GM21367 (cell line): Measurements from ENCODE around the gene FLYWCH1.
"Not testable (repeated sequence)": the region's sequence is repeated elsewhere in the genome, so short reads cannot be mapped to it uniquely, and the experiment has no call there.

Experiments used
- ATAC-seq: cut with Tn5 transposase; IDR thresholded peaks from one replicate; pipeline ENCODE4 v1.9.1; 2021; ENCODE audit not compliant: unreplicated experiment

The FLYWCH1 gene

GRCh38 chr16:2924901-2925755 is 13.4 kb downstream of the FLYWCH1 start:
- no peak for ATAC-seq

GRCh38 chr16:2925951-2926649 is 14.4 kb downstream of the FLYWCH1 start:
- ATAC-seq: no peak

- ATAC-seq: no peak
Measured at GRCh38 chr16:2926650-2926999, 14.9 kb downstream of the FLYWCH1 start.

DNA sequence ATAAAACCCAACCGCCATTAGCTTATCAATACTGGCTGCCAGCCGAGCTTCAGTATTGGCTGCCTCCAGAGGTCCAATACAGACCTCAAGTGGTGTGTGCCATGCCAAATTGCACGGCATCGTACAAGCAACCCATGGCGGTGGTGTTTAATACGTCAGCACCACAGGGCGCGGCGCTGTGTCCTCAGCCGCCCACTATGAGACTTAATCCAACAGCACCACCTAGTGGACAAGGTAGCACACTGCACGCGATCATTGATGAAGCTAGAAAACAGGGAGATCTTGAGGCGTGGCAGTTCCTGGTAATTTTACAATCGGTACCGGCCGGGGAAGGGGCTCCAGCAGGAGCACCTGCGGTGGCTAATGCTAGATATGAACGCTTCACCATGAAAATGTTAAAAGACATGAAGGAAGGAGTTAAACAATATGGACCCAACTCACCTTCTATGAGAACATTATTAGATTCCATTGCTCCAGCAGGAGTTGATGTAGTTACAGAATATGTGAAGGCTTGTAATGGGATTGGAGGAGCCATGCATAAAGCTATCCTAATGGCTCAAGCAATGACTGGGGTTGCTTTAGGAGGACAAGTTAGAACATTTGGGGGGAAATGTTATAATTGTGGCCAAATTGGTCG is 15.4 kb downstream of the FLYWCH1 start:
- ATAC-seq: no peak

DNA sequence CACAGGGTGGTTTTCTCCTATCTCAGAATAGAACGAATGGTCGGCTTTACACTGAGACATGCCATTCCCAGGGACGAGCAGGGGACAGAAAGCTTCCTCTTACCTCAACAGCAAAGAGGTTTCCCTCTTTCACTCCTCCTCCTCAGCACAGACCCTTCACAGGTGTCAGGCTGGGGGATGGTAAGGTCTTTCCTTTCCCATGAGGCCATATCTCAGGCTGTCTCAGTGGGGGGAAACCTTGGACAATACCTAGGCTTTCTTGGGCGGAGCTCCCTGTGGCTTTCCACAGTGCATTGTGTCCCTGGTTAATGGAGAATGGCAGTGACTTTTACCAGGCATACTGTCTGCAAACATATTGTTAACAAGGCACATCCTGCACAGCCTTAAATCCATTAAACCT is 16.4 kb downstream of the FLYWCH1 start:
- not testable (repeated sequence) for ATAC-seq

DNA sequence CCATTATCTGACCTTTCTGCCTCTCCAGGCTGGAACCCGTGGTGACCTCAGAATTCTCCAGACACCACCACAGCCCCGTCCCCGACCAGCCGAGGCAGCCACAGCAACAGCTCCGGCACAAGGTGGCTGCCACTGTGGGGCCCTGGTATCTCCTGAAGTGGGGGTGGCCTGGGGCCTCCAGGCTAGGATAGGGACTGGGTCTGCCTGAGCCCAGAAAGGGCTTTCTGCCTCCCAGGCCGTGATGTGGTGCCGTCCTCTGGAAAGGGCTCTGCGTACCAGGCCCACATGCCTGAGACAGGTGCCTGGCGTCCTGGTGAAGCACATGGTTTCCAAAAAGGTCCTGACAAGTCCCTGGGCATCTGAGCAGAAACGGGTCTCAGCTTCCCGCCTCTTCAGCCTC is 17.1 kb downstream of the FLYWCH1 start:
- no peak for ATAC-seq

DNA sequence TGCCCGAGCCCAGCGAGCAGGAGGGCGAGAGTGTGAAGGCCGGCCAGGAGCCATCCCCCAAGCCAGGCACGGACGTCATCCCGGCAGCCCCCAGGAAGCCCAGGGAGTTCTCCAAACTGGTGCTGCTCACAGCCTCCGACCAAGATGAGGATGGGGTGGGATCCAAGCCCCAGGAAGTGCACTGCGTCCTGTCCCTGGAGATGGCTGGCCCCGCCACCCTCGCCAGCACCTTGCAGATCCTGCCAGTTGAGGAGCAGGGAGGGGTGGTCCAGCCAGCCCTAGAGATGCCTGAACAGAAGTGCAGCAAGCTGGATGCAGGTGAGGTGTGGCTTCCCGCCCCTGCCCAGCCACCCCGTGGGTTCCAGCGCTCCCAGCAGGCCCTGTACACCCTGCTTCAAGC is 18.0 kb downstream of the FLYWCH1 start:
- no peak for ATAC-seq

- ATAC-seq: no peak
Measured at GRCh38 chr16:2930236-2930635, 18.5 kb downstream of the FLYWCH1 start.

DNA sequence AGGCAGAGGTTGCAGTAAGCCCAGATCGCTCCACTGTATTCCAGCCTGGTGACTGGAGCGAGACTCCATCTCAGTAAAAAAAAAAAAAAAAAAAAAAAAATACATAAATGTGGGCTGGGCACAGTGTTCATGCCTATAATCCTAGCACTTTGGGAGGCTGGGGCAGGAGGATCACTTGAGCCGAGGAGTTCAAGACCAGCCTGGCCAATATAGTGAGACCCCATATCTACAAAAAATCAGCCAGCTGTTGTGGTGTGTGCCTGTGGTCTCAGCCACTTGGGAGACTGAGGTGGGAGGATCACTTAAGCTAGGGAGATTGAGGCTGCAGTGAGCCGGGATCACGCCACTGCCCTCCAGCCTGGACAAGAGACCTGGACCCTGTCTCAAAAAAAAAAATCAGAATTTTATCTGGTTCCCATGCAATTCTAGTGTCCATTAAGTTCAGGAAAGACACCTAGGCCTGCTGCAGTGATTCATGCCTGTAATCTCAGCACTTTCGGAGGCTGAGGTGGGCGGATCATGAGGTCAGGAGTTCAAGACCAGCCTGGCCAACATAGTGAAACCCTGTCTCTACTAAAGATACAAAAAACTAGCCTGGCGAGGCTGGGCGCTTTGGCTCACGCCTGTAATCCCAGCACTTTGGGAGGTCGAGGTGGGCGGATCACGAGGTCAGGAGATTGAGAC is 19.6 kb downstream of the FLYWCH1 start:
- not testable (repeated sequence) for ATAC-seq

DNA sequence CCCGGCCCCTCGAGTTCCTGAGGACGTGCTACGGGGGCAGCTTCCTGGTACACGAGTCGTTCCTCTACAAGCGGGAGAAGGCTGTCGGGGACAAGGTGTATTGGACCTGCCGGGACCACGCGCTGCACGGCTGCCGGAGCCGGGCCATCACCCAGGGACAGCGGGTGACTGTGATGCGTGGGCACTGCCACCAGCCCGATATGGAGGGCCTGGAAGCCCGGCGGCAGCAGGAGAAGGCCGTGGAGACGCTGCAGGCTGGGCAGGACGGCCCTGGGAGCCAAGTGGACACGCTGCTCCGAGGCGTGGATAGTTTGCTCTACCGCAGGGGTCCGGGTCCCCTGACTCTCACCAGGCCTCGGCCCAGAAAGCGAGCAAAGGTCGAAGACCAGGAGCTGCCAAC is 21.4 kb downstream of the FLYWCH1 start:
- no peak for ATAC-seq

DNA sequence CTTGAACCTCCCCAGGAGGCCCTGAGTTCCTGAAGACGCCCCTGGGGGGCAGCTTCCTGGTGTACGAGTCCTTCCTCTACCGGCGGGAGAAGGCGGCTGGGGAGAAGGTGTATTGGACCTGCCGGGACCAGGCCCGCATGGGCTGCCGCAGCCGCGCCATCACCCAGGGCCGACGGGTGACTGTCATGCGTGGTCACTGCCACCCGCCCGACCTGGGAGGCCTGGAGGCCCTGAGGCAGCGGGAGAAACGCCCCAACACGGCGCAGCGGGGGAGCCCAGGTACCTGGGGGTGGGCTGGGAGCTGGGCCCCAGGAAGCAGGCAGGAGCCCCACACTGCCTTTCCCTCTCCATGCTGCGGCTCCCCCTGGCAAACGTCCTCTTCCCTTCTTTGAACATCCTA is 22.0 kb downstream of the FLYWCH1 start:
- ATAC-seq: no peak

DNA sequence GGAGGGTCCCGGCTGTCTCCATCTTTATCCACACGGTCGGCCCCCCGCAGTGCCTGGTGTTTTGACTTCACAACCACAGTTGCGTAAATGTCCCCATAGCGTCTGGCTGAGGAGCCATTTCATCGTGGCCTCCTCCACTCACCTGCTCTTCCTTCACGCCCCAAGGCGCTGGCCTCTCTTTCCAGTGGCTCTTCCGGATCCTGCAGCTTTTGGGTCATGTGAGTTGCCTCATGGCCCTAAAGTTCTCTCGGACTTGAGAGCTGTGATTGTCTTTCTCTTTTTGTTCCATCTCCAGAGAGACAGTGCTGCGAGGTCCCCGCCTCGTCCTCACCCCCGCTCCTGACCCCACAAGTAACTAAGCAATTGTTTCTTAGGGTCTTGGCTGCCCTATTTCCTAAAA is 22.7 kb downstream of the FLYWCH1 start:
- ATAC-seq: no peak

DNA sequence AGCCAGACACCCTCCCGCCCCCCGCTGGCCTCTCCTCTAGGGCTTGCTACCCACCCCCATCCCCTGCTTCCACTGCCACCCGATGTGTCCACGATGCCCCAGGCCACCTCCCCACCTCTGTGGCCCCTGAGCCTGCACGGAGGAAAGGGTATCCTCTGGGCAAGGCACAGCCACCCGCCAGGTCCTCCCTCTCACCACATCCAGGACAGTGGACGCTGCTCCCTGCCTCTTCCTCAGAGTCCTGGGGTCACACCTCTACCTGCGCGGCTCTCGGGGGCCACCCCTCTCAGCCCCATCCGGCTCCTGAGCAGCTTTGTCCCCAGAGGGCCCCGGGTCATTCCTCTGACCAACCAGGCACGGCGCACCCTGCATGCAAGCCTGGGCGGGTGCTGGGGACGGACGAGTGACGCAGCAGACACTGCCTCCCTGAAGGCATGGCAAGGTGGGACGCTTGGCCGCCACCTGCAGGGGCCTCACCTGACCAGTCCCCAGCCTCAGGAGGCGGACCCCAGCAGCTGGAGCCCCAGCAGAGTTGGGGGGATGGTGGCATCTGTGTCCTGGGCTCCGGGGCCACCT is 24.8 kb downstream of the FLYWCH1 start:
- ATAC-seq: no peak

GRCh38 chr16:2937170-2937569 is 25.4 kb downstream of the FLYWCH1 start:
- ATAC-seq: no peak

DNA sequence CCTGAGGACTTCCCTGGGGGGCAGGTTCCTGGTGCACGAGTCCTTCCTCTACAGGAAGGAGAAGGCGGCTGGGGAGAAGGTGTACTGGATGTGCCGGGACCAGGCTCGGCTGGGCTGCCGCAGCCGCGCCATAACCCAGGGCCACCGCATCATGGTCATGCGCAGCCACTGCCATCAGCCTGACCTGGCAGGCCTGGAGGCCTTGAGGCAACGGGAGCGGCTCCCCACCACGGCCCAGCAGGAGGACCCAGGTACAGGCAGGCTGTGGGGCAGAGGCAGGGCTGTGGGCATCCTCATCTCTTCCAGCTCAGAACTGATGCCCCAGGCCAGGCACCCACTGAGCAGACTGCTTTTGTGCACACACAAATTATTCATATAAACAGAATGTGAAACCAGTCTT is 26.5 kb downstream of the FLYWCH1 start:
- no peak for ATAC-seq

- ATAC-seq: no peak
Measured at GRCh38 chr16:2939968-2940367, 28.2 kb downstream of the FLYWCH1 start.

GRCh38 chr16:2942045-2942444 is 30.3 kb downstream of the FLYWCH1 start:
- no peak for ATAC-seq

DNA sequence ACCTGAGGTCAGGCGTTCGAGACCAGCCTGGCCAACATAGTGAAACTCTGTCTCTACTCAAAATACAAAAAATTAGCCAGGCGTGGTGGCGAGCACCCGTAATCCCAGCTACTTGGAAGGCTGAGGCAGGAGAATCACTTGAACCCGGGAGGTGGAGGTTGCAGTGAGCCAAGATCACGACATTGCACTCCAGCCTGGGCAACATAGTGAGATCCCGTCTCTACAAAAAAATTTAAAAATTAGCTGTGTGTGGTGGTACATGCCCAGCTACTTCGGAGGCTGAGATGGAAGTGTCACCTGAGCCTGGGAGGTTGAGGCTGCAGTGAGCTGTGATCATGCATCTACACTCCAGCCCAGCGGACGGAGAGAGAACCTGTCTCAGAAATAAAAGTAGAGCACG is 32.0 kb downstream of the FLYWCH1 start:
- not testable (repeated sequence) for ATAC-seq

GRCh38 chr16:2946649-2947048 is 34.9 kb downstream of the FLYWCH1 start:
- no peak for ATAC-seq

GRCh38 chr16:2948807-2949704 is 37.3 kb downstream of the FLYWCH1 start:
- no peak for ATAC-seq
